Caki2 (cell line): ENCODE data around the gene TOLLIP. TPM values are rescaled to one million over a fixed set of nuclear protein-coding genes. Genes with fewer than 3 reads are reported as not detected.
A peak's percentile ranks its signal among the peaks of the same experiment; 100 is the strongest.
"Not testable (repeated sequence)": the region's sequence is repeated elsewhere in the genome, so short reads cannot be mapped to it uniquely, and the experiment has no call there.

Experiments used
- DNase-seq: peaks from one replicate; pipeline ENCODE4 v3.0.0-alpha.2; 2015; ENCODE audit warnings: low read depth
- in situ Hi-C: cut with HindIII; loops from 2 replicates; pipeline ENCODE4 v1.10.0; 2016; ENCODE audit warnings: low sequenced_read_pairs, low pct_unique_long_range_greater_than_20kb, mixed read lengths
- total RNA-seq: library from RNA; depleted of rRNA; stranded (reverse); fragments of >200 nt; shearing (Covaris generic); gene quantifications from 2 replicates; pipeline ENCODE4 v1.2.3, GENCODE V29; 2014; ENCODE audit warnings: low replicate concordance

The TOLLIP gene
- total RNA-seq, 1 experiment from 2014 or later: 18.3 TPM

GRCh38 chr11:1261241-1262071 lies 48.0 kb downstream of the TOLLIP start:
- in situ Hi-C loops: no loop called here
- no peak for DNase-seq

GRCh38 chr11:1260620-1261019 lies 48.8 kb downstream of the TOLLIP start:
- in situ Hi-C loops: no loop called here
- DNase-seq: no peak

DNA sequence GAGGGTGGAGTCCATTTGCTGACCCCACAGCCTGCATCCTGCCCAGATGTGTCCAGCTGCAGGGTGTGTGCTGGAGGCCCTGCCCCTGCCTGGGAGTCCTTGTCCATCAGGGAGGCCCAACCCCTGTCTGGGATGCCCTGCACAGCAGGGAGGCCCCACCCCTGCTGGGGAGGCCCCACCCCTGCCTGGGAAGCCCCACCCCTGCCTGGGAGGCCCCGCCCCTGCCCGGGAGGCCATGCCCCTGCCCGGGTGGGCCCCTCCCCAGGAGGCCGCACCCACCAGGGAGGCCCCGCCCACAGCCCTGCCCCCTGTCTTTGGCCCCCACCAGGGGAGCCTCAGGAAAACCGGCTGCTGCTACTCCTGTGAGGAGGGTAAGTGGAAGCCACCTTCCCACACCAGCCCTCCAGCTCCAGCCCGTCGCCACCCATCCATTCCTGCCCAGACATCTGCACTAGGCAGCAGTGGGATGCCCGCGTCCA lies 49.4 kb downstream of the TOLLIP start:
- in situ Hi-C loops: no loop called here
- peak; percentile 34 for DNase-seq

GRCh38 chr11:1259561-1259960 lies 49.9 kb downstream of the TOLLIP start:
- in situ Hi-C loops: no loop called here
- no peak for DNase-seq

DNA sequence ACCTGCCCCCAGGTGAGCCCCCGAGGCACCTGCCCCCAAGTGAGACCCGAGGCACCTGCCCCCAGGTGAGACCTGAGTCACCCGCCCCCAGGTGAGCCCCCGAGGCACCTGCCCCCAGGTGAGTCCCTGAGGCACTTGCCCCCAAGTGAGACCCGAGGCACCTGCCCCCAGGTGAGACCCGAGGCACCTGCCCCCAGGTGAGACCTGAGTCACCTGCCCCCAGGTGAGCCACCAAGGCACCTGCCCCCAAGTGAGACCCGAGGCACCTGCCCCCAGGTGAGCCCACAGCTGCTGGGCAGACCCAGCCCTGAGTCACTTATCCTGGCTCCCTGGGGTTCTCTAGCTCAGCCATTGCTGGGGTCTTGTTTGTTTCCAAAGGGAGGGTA lies 50.4 kb downstream of the TOLLIP start:
- in situ Hi-C loops: no loop called here
- no peak for DNase-seq

DNA sequence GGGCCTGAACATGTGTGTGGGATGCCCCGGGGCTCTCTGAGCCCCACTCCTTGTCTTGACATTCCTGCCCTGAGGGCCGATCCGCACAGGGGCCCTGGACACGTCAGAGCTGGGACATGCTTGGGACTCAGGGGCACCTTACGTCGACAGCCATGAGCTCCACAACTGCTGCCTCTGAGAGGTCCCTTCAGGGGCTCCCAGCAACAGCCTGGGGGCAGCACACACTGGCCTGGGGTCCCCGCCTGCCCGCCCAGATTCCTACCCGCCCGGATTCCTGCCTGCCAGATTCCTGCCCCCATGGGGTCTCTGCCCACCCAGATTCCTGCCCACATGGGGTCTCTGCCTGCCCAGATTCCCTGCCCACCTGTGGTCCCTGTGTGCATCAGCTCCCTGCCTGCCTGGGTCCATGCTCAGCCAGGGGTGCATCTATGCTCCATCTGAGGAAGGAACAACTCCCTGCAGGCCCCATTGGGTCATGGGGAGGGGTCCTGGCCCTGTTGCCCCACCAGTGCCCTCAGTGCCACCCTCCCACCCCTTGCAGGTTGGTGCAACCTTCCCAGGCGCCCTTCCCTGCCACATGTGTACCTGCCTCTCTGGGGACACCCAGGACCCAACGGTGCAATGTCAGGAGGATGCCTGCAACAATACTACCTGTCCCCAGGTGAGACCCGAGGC lies 50.9 kb downstream of the TOLLIP start:
- in situ Hi-C loops: no loop called here
- DNase-seq: no peak

GRCh38 chr11:1257916-1258315 lies 51.5 kb downstream of the TOLLIP start:
- in situ Hi-C loops: no loop called here
- no peak for DNase-seq

DNA sequence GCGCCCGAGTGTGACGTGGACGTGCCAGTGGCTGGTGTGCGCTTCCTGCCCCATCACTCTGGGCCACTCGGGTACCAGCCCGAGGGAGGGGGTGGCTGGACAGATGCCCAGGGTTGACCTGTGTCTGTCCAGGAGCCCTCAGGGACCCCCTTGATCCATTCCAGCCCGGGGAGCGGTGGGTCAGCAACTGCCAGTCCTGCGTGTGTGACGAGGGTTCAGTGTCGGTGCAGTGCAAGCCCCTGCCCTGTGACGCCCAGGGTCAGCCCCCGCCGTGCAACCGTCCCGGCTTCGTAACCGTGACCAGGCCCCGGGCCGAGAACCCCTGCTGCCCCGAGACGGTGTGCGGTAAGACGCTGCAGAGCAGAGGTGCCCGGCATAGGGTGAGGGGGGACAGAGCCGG lies 52.1 kb downstream of the TOLLIP start:
- in situ Hi-C loops: no loop called here
- DNase-seq: no peak

GRCh38 chr11:1256257-1257045 lies 53.0 kb downstream of the TOLLIP start:
- in situ Hi-C loops: no loop called here
- DNase-seq: no peak

DNA sequence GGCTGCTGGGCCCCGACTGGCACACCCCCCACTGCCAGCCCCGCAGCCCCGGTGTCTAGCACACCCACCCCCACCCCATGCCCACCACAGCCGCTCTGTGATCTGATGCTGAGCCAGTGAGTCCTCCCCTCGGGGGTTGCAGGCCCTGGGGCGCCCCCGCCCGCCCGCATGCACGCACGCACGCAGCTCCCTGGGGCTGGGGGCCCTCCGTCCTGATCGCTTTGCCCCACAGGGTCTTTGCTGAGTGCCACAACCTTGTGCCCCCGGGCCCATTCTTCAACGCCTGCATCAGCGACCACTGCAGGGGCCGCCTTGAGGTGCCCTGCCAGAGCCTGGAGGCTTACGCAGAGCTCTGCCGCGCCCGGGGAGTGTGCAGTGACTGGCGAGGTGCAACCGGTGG lies 54.3 kb downstream of the TOLLIP start:
- no peak for DNase-seq
- in situ Hi-C loops: no loop called here

DNA sequence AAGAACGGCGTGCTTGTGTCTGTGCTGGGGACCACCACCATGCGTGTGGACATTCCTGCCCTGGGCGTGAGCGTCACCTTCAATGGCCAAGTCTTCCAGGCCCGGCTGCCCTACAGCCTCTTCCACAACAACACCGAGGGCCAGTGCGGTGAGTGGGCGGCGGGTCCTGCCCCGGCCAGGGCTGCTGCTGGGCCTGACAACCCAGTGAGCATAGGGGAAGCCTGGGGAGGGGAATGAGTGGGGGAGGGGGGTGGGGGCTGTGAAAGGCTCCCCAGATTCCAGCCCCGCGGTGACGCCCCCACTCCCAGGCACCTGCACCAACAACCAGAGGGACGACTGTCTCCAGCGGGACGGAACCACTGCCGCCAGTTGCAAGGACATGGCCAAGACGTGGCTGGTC lies 54.7 kb downstream of the TOLLIP start:
- in situ Hi-C loops: no loop called here
- no peak for DNase-seq

DNA sequence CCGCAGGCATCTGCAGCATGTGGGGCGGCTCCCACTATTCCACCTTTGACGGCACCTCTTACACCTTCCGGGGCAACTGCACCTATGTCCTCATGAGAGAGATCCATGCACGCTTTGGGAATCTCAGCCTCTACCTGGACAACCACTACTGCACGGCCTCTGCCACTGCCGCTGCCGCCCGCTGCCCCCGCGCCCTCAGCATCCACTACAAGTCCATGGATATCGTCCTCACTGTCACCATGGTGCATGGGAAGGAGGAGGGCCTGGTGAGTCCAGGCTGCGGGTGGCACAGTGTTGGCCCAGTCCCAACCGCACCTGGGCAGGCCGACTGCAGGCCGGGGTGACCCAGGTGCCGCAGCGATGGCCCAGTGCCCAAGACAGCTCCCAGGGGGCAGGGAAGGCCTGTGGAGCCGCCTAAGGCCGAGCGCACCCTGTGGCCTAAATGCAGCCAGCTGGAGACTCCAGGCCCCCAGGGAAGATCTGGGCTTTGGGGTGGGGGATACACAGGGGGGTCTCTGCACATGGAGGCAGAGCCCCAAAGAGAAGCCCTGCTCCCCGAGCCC lies 55.3 kb downstream of the TOLLIP start:
- in situ Hi-C loops: no loop called here
- DNase-seq: no peak

DNA sequence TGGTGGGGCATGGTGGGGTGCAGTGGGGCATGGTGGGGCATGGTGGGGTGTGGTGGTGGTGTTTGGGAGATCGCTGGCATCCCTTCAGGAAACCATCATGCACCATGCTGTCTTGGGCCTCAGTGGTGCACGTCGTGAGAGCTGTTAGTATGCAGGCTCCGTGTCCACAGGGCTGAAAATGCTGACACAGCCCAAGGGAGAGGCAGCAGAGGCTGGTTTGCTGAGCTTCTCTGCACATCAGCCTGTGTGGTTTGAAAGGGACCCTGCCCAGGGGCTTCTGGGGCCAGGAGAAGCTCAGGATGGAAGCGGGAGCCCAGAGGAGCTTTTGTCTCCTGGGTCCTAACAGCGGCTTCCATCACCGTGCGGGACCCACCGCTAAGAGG lies 56.3 kb downstream of the TOLLIP start:
- DNase-seq: no peak
- in situ Hi-C loops: no loop called here

GRCh38 chr11:1252371-1253102 lies 56.9 kb downstream of the TOLLIP start:
- in situ Hi-C loops: no loop called here
- no peak for DNase-seq

- no peak for DNase-seq
- in situ Hi-C loops: no loop called here
These were observed 58.1 kb downstream of the TOLLIP start for GRCh38 chr11:1251236-1251770.

DNA sequence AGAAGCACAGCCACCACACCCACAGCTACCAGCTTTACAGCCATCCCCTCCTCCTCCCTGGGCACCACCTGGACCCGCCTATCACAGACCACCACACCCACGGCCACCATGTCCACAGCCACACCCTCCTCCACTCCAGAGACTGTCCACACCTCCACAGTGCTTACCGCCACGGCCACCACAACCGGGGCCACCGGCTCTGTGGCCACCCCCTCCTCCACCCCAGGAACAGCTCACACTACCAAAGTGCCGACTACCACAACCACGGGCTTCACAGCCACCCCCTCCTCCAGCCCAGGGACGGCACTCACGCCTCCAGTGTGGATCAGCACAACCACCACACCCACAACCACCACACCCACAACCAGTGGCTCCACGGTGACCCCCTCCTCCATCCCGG lies 59.0 kb downstream of the TOLLIP start:
- in situ Hi-C loops, DNase-seq: not testable (repeated sequence)

- in situ Hi-C loops: not testable (repeated sequence)
These were observed 60.5 kb downstream of the TOLLIP start for GRCh38 chr11:1248951-1249350.

GRCh38 chr11:1247026-1247425 lies 62.4 kb downstream of the TOLLIP start:
- DNase-seq, in situ Hi-C loops: not testable (repeated sequence)

More at GRCh38 chr11:1248951-1249350, 60.5 kb downstream of the TOLLIP start:
- DNase-seq: not testable (repeated sequence)
